Transverse colon (tissue), 4 donors: Measurements from ENCODE around the gene MAN2A1.

ENCODE experiments used
- CTCF ChIP-seq, 5 experiments: fragments of 200-600 bp in 3 of 5; fragments of 450-650 bp in 2 of 5; sonication (generic) in 3 of 5; IDR thresholded peaks; 1 replicate in 2 of 5; 2 replicates in 3 of 5; pipeline ENCODE4 v1.5.1; 2016 to 2017; ENCODE audit warnings: antibody characterized with exemption in 5 of 5, inconsistent platforms in 3 of 5, mild to moderate bottlenecking in 2 of 5, moderate library complexity in 1 of 5
- EP300 ChIP-seq: sonication (generic); formaldehyde crosslinking; IDR thresholded peaks from one replicate; pipeline ENCODE4 v1.6.1; 2017; ENCODE audit warnings: antibody characterized with exemption, low read depth
- POLR2AphosphoS5 ChIP-seq, 3 donors: sonication (generic); formaldehyde crosslinking; IDR thresholded peaks; one replicate each; pipeline ENCODE4 v1.6.1; 2016; ENCODE audit warnings: antibody characterized with exemption in 3 of 3

- no peak for TF ChIP-seq CTCF (IDR thresholded peaks at IDR 0.05)
- no peak for TF ChIP-seq POLR2AphosphoS5 (IDR thresholded peaks at IDR 0.05)
- no peak for TF ChIP-seq EP300
Observed at GRCh38 chr5:109855056-109855455, 165.3 kb downstream of the MAN2A1 start.
